ENCODE data around the gene PAQR7.

Gene PAQR7, protein sequence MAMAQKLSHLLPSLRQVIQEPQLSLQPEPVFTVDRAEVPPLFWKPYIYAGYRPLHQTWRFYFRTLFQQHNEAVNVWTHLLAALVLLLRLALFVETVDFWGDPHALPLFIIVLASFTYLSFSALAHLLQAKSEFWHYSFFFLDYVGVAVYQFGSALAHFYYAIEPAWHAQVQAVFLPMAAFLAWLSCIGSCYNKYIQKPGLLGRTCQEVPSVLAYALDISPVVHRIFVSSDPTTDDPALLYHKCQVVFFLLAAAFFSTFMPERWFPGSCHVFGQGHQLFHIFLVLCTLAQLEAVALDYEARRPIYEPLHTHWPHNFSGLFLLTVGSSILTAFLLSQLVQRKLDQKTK

GRCh38 chr1:25875154-25875855, at the start of gene PAQR7:
Gene PAQR7, minus strand, starts transcription at chr1:25875708. Its CDS starts 11,869 bp downstream, at chr1:25863839.
- peak; percentile 83 for DNase-seq (ENCODE audit: low read depth)
- peak within 1 kb of the TSS; percentile 76 for H3K4me3 ChIP-seq (ENCODE audit: low read depth, low read length)
- no peak for TF ChIP-seq CTCF (IDR thresholded peaks at IDR 0.05; ENCODE audit: insufficient read depth, low read depth, low read length, missing control alignments)

DNA sequence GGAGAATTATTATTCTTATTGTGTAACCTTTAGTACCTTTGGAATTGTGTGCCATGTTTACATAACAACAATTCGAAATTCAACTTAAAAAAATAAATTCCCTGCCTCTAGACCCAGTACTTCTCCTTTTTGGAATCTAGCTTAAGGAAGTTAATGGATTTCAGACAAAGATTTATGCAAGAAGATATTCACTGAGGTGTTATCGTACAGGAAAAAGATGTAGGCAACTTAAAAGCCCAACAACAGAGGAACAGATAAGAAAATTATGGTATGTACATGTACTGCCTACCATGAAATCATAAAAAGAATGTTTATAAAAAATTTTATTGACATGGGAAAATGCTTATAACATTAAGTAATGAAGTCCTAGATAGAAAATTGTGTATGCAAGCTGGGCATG, 48.9 kb upstream of the PAQR7 start:
- no peak overlapping the region for H3K4me3 ChIP-seq (ENCODE audit: low read depth, low read length)
- no peak for TF ChIP-seq CTCF (IDR thresholded peaks at IDR 0.05; ENCODE audit: insufficient read depth, low read depth, low read length, missing control alignments)
- no peak for DNase-seq (ENCODE audit: low read depth)

DNA sequence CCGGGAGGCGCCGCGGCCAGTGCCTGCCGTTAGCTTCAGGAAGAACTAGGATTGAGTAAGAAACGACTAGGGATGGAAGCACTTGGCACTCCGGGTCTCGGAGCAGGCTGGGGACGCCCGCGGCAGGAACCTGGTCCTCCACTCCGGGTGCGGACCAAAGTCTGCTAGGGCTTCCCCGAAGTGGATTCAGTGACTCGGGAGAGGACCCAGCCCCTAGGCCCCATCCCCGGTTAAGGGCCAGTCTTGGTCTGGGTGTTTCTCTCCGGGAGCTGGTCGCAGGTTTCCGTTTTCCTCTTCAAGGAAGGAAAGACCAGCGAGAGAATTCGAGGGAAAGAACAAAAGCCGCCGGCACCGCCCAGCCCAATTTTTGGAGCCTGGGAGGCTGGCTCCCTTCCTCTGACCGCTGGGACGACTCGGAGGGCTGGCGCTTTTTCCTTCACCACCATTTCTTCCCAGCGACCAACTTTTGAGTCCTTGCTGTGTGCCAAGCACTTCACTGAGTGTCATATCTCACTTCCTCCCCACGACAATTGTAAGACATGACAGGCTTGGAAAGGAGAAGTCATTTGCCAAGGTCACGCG, 47.6 kb upstream of the PAQR7 start:
- DNase-seq (ENCODE audit: low read depth), result no peak
- TF ChIP-seq CTCF (IDR thresholded peaks at IDR 0.05; ENCODE audit: insufficient read depth, low read depth, low read length, missing control alignments), result no peak
- H3K4me3 ChIP-seq (ENCODE audit: low read depth, low read length), result no peak overlapping the region

DNA sequence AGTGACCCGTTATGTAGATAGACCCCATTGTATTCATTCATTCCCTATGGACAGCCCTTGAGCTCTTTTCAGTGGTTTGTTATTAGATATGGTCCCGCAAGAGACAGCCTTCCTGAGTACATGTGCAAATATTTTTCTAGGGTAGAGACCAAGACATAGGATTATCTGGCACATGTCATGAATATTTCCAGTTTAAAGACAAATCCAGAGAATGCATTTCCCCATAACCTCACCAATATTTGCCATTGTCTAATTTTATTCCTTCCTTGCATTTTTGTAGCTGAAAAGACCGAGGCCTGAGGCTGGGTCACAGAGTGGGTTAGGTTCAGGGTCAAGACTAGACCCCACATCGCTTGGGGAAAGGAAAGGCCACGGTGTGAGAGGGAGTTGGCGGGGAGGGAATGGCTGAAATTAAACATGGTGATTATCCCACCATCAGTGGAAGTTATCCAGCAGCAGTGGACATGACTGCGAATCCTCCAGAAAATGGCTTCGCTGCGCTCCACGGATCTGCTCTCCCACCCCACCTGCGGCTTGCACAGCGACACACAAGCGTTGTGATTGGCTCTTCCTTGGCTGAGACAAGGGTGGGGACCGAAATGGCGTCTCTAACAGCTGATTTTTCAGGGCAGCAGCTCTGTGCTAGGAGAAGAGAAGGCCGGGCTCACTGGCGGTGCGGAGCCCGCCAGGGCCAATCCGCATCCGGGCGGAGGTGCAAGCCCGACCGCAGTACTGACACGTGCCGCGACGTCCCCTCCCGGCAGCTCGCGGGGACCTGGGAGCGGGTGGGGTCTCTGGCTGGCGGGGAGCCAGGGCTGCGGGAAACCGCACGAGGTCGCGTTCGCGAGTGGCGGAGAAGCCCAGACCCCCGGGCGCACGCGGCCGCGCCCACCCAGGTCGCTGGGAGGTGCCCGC, 46.8 kb upstream of the PAQR7 start:
- no peak for DNase-seq (ENCODE audit: low read depth)
- H3K4me3 ChIP-seq (ENCODE audit: low read depth, low read length), result no peak overlapping the region
- no peak for TF ChIP-seq CTCF (IDR thresholded peaks at IDR 0.05; ENCODE audit: insufficient read depth, low read depth, low read length, missing control alignments)

- no peak for TF ChIP-seq CTCF (IDR thresholded peaks at IDR 0.05; ENCODE audit: insufficient read depth, low read depth, low read length, missing control alignments)
- DNase-seq (ENCODE audit: low read depth), result no peak
- no peak overlapping the region for H3K4me3 ChIP-seq (ENCODE audit: low read depth, low read length)
Measured at GRCh38 chr1:25918615-25919014, 43.1 kb upstream of the PAQR7 start.

GRCh38 chr1:25917996-25918395, 42.5 kb upstream of the PAQR7 start:
- H3K4me3 ChIP-seq (ENCODE audit: low read depth, low read length), result no peak overlapping the region
- no peak for DNase-seq (ENCODE audit: low read depth)
- TF ChIP-seq CTCF (IDR thresholded peaks at IDR 0.05; ENCODE audit: insufficient read depth, low read depth, low read length, missing control alignments), result no peak

Data from GM12865 (cell line).